Skeletal muscle tissue (tissue), 4 donors: Measurements from ENCODE around the gene TGM5. TPM values are rescaled to one million over a fixed set of nuclear protein-coding genes. Genes with fewer than 3 reads are reported as not detected.
"Not testable (repeated sequence)": the region's sequence is repeated elsewhere in the genome, so short reads cannot be mapped to it uniquely, and the experiment has no call there.

ENCODE experiments used
- H3K27ac ChIP-seq: one replicate; pipeline ENCODE4 v1.7.0; 2013; ENCODE audit warnings: mild to moderate bottlenecking, low read depth, low read length, inconsistent platforms
- H3K27me3 ChIP-seq, 3 donors: one replicate each; pipeline ENCODE4 v1.7.0; 2013; ENCODE audit warnings: low read length in 3 of 3; ENCODE audit not compliant: control insufficient read depth in 3 of 3, insufficient read depth in 3 of 3
- H3K36me3 ChIP-seq, 3 donors: one replicate each; pipeline ENCODE4 v1.7.0; 2013; ENCODE audit warnings: low read length in 3 of 3; ENCODE audit not compliant: control insufficient read depth in 3 of 3, insufficient read depth in 3 of 3
- H3K4me1 ChIP-seq, 3 donors: one replicate each; pipeline ENCODE4 v1.7.0; 2013; ENCODE audit warnings: low read length in 3 of 3, mild to moderate bottlenecking in 3 of 3; ENCODE audit not compliant: control insufficient read depth in 3 of 3, insufficient read depth in 3 of 3
- H3K4me3 ChIP-seq, 3 donors: one replicate each; pipeline ENCODE4 v1.7.0; 2013; ENCODE audit warnings: low read length in 3 of 3
- H3K9ac ChIP-seq, 3 donors: one replicate each; pipeline ENCODE4 v1.7.0; 2013; ENCODE audit warnings: low read length in 3 of 3, mild to moderate bottlenecking in 3 of 3, moderate library complexity in 2 of 3, low read depth in 1 of 3
- H3K9me3 ChIP-seq, 3 donors: one replicate each; pipeline ENCODE4 v1.7.0; 2013; ENCODE audit warnings: low read length in 3 of 3; ENCODE audit not compliant: control insufficient read depth in 3 of 3
- total RNA-seq: library from RNA; depleted of rRNA; stranded (reverse); fragments of >200 nt; gene quantifications from one replicate; pipeline ENCODE4 v1.2.3, GENCODE V29; 2014
- donor health status: Osteomylitis.

Gene TGM5
- total RNA-seq, 1 donor from 2014 or later, result not detected

DNA sequence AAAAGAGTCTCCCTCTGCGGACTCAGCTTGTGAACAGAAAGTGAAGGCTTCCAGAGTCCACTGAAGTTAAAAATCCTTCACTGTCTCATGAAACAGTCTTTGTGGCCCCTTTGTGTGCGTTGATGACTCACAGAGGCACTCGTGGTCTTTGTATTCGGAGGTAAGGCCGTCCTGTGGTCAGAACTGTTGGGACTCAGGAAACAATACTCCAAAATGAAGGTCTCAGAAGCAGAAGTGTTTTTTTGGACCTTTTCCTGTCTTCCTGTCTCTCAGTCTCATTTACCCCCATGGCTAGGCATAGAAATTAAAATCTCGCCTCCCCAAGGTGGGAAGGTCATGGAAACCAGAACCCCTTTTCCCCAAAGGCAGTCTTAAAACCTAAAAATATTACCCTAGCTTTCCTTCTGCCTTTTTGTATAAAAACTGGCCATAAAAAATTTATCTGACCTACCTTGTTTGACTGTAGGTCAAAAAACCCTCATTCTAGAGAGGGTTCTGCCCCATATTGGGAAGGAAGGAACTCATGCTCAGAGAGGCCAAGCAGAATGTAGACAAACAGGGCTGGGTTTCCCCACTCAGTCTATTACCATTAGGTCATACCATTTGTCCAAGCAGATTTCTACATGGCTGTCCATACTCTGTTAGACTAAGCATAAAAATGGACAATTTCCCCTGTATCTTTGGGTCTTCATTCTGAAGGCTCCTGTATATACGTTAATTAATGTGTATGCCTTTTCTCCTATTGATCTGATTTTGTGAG lies 26.8 kb downstream of the TGM5 start:
- no peaks in the 10 kb centered on the region for H3K9me3 ChIP-seq
- H3K9ac ChIP-seq, result no peak overlapping the region
- H3K27ac ChIP-seq, result no peak overlapping the region
- peaks cover 16 to 25% (median 24%) of the 10 kb centered on the region in 3 donors for H3K4me1 ChIP-seq
- no peaks in the 10 kb centered on the region for H3K27me3 ChIP-seq
- no peak overlapping the region for H3K4me3 ChIP-seq
- no peaks in the 10 kb centered on the region for H3K36me3 ChIP-seq

DNA sequence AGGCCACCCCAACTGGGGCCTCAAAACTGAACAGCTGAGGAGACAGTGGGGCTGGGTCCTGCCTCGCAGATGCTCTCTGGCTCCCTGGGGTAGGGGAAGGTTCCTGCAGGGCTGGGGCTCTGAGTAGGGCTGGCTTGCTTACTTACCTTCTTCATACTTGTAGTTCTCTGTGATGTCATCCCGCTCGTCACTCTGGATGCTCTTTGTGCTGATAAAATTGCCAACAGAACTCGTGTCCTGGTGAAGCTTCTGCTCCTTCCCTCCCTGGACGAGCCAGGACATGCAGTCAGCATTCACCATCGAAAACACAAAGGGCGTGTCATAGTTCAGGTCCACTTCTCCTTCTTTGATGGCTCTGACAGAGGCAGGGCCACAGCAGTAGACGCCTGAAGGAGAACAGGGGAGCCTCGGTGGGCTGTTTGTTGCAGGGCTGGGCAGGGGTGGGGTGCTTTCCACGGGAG lies 28.0 kb downstream of the TGM5 start:
- peaks cover 16 to 25% (median 24%) of the 10 kb centered on the region in 3 donors for H3K4me1 ChIP-seq
- peak overlapping the region in 1 of 3 donors; percentile 68 for H3K9ac ChIP-seq
- H3K27me3 ChIP-seq, result no peaks in the 10 kb centered on the region
- H3K36me3 ChIP-seq, result no peaks in the 10 kb centered on the region
- no peak overlapping the region for H3K4me3 ChIP-seq
- H3K27ac ChIP-seq, result peak overlapping the region; percentile 67
- no peaks in the 10 kb centered on the region for H3K9me3 ChIP-seq

DNA sequence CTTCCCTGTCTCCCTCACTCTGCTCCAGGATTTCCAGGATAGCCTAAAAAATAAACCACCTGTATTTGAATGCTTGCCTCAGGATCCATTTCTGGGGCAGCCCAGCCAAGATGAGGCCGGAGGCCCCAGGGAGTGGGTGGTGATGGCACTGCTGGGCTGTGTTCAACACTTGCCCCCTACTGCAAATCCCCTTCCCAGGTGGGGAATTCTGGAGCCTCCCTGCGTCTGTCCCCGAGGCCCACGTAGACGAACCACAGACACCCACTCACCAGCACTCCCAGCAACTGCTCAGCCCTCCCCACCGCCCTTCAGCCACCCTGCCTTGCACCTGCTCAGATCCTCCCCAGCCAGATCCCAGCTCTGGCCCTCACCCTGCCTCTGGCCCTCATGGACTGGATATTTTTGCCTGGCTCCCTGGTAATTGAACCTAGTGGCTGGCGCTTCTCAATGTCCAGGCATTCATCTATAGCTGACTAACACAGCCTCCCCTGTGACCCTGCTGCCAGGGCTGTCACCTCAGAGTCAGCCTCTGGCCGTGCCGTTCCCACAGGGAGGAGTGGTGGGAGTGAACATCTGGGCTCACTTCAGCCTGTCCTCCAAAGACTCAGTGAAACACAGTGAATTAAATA lies 28.8 kb downstream of the TGM5 start:
- H3K9ac ChIP-seq, result peak overlapping the region in 2 of 3 donors; percentile 43 to 68
- H3K9me3 ChIP-seq, result no peaks in the 10 kb centered on the region
- H3K27ac ChIP-seq, result peak overlapping the region; percentile 67
- no peaks in the 10 kb centered on the region for H3K36me3 ChIP-seq
- H3K27me3 ChIP-seq, result no peaks in the 10 kb centered on the region
- H3K4me1 ChIP-seq, result peaks cover 16 to 25% (median 24%) of the 10 kb centered on the region in 3 donors
- peak overlapping the region in 1 of 3 donors; percentile 22 for H3K4me3 ChIP-seq

GRCh38 chr15:43235536-43235935 lies 31.2 kb downstream of the TGM5 start:
- H3K36me3 ChIP-seq, result no peaks in the 10 kb centered on the region
- H3K4me3 ChIP-seq, result no peak overlapping the region
- H3K9me3 ChIP-seq, result no peaks in the 10 kb centered on the region
- no peaks in the 10 kb centered on the region for H3K27me3 ChIP-seq
- peaks cover 16 to 21% (median 20%) of the 10 kb centered on the region in 3 donors for H3K4me1 ChIP-seq
- H3K9ac ChIP-seq, result no peak overlapping the region
- no peak overlapping the region for H3K27ac ChIP-seq

- Histone ChIP-seq H3K9me3 (no peaks in the 10 kb centered on the region), H3K4me1 (peaks cover 0 to 3% (median 0%) of the 10 kb centered on the region in 3 donors), H3K36me3 (no peaks in the 10 kb centered on the region), H3K9ac (no peak overlapping the region), H3K4me3 (no peak overlapping the region), H3K27ac (no peak overlapping the region), H3K27me3 (no peaks in the 10 kb centered on the region)
These were observed 34.3 kb downstream of the TGM5 start for GRCh38 chr15:43232289-43232874.

DNA sequence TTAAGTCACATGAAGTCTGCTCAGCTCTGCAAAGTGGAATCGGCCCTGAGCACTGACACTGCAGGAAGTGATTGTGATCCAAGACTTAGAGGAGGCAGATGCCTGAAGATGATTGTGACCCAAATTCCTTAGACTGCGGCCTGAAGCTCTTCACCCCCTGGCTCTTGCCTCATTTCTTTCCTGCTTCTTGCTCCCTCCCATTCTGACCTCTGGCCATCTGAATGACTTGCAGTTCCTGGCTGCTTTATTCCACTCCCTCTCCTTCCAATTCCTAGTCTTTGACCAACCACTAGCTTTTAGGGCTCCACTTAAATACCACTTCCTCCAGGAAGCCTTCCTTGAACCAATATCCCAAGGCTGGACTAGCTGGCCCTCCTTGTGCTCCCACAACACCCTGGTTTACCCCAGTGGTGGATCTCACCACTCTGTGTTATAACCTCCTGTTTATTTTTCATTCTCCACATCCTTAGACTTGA lies 36.0 kb downstream of the TGM5 start:
- Histone ChIP-seq H3K27me3 (no peaks in the 10 kb centered on the region), H3K36me3 (no peaks in the 10 kb centered on the region), H3K9ac (no peak overlapping the region), H3K4me3 (no peak overlapping the region), H3K27ac (peak overlapping the region; percentile 42), H3K9me3 (no peaks in the 10 kb centered on the region), H3K4me1 (peaks cover 0 to 3% (median 0%) of the 10 kb centered on the region in 3 donors)

DNA sequence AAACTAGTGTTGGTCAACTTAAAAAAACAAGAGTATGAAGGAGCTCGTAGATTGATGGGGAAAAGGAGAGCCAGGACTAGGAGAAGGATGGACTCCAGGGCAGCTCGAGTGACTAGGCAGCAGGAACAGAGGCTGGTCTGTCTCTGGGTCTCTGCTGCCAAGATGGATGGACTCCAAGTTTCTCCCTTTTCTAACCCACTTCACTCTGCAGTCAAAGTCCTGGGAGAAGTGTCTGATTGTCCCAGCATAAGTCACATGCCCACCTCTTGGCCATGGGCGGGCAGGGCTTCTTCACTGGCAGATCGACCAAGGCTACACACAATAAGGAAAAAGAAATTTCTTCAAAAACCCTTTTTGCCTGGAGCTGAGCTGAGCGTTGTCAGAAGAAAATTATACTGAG lies 36.8 kb downstream of the TGM5 start:
- Histone ChIP-seq H3K27me3 (no peaks in the 10 kb centered on the region), H3K36me3 (no peaks in the 10 kb centered on the region), H3K4me3 (no peak overlapping the region), H3K9me3 (no peaks in the 10 kb centered on the region), H3K9ac (no peak overlapping the region), H3K27ac (no peak overlapping the region), H3K4me1 (peaks cover 0 to 3% (median 0%) of the 10 kb centered on the region in 3 donors)

- Histone ChIP-seq H3K9me3 (no peaks in the 10 kb centered on the region), H3K27me3 (no peaks in the 10 kb centered on the region), H3K27ac (no peak overlapping the region), H3K4me1 (peaks cover 0 to 3% (median 0%) of the 10 kb centered on the region in 3 donors), H3K36me3 (no peaks in the 10 kb centered on the region), H3K9ac (no peak overlapping the region), H3K4me3 (no peak overlapping the region)
These were observed 40.1 kb downstream of the TGM5 start for GRCh38 chr15:43226436-43227305.

GRCh38 chr15:43225950-43226255 lies 40.8 kb downstream of the TGM5 start:
- not testable (repeated sequence) for H3K36me3 ChIP-seq, H3K4me3 ChIP-seq, H3K27ac ChIP-seq, H3K9me3 ChIP-seq, H3K4me1 ChIP-seq, H3K9ac ChIP-seq, H3K27me3 ChIP-seq
